Measurements from ENCODE around the gene TTC4. TPM values are rescaled to one million over a fixed set of nuclear protein-coding genes. Genes with fewer than 3 reads are reported as not detected.
A peak's percentile ranks its signal among the peaks of the same experiment; 100 is the strongest.

TTC4 gene, protein sequence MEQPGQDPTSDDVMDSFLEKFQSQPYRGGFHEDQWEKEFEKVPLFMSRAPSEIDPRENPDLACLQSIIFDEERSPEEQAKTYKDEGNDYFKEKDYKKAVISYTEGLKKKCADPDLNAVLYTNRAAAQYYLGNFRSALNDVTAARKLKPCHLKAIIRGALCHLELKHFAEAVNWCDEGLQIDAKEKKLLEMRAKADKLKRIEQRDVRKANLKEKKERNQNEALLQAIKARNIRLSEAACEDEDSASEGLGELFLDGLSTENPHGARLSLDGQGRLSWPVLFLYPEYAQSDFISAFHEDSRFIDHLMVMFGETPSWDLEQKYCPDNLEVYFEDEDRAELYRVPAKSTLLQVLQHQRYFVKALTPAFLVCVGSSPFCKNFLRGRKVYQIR
- 20.7 and 26.1 TPM in 2 replicates for total RNA-seq (2014; rRNA removed; shearing (Covaris generic))
- 23.0 and 24.3 TPM in 2 replicates for total RNA-seq (2022)
- Bru-seq, nascent RNA, result percentile 78 among the genes with signal in this experiment
- percentile 72 among the genes with signal in this experiment for BruChase-seq, experiment 1, labeled RNA remaining after a 6-hour chase
- BruChase-seq, experiment 2, labeled RNA remaining after a 2-hour chase, result percentile 88 among the genes with signal in this experiment
- long read RNA-seq, transcript TTC4-201 (10 exons, 2,395 nt), result major isoform, 42 of 55 reads
- long read RNA-seq, partial matches to known transcripts, result 5 of 55 reads
- long read RNA-seq, other reads (novel, unspliced or antisense), result 8 of 55 reads

DNA sequence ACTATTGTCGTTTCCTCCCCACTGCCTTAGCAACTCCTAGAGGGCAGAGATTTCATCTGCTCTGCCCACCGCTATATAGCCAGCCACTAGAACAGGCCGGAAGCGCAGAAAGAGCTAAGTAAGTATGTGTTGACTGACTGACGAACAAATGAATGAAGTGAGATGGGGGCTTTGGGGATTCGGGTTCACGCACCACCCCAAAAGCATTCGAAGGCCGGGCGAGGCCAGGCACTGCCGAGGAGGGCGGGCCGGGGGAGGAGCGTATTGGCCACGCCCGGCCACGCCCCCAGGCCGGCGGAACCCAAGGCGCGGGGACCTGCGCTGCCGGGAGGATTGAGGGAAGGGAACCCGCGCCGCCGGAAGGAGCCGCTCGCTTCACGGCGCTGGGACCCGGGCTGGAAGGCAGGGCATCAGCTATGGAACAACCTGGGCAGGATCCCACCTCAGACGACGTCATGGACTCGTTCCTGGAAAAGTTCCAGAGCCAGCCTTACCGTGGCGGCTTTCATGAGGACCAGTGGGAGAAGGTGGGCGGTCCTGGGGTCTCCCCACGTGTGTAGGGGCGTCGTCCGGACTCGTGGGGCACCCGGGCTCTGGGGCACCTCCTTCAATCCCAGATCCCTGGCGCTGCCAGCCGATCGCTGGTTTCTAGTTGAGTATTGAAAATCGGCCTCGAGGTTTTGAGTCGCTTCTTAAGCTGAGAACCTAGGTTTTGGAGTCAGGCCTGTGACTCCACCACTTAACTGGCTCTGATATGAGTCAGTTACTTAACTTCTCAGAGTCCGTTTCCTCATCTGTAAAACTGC is at the start of gene TTC4:
TSS of gene TTC4 (plus strand) at position 369 of the 806 bp plus-strand sequence. CDS start at position 417, 48 bp downstream.
- Histone ChIP-seq H2AFZ (ENCODE audit: low read length) (peak within 1 kb of the TSS; percentile 99), H3K36me3 (ENCODE audit: insufficient read depth, low read length) (peaks cover 36% of the 10 kb centered on the region), H3K9me3 (ENCODE audit: low read length) (no peaks in the 10 kb centered on the region), H3K9me2 (ENCODE audit: insufficient read depth, low read length) (no peaks in the 10 kb centered on the region), H4K20me1 (ENCODE audit: insufficient read depth, low read length) (no peaks in the 10 kb centered on the region), H3K4me3 (ENCODE audit: low read depth, low read length, poor library complexity, severe bottlenecking) (peak within 1 kb of the TSS; percentile 93), H3K79me2 (ENCODE audit: insufficient read depth, low read depth, low read length) (peaks cover 22% of the 10 kb centered on the region), H3K27ac (ENCODE audit: low read depth, low read length, poor library complexity, severe bottlenecking) (no peak within 1 kb of the TSS), H3K4me2 (ENCODE audit: low read length) (peak within 1 kb of the TSS; percentile 88), H3K4me1 (ENCODE audit: insufficient read depth, low read length, poor library complexity, severe bottlenecking) (peaks cover 15% of the 10 kb centered on the region)
- DNase-seq (ENCODE audit: low spot score), result peak; percentile 89
- intact Hi-C loops (cut with micrococcal nuclease; ENCODE audit: unreplicated experiment), result loop anchor here (2.0 kb wide), 1 partner anchor 49 kb away; the partner anchor contains the start of gene PARS2
- no peak for TF ChIP-seq EZH2phosphoT487 (IDR thresholded peaks at IDR 0.05; ENCODE audit: borderline replicate concordance, low read depth, low read length)
- BruUV-seq (replicated peaks), result TSS peak; percentile 78
- ChIA-PET CTCF (ENCODE audit: unreplicated experiment) (interaction anchor here (0.9 kb wide), 1 partner anchor 15 kb away, joined by 5 read pairs; no protein-coding TSS in a partner anchor), POLR2A (interaction anchor here (0.6 to 1.8 kb wide), 5 partner anchors 10 to 639 kb away, joined by 3 to 7 read pairs (median 5); partner anchors contain the start of gene DHCR24)

DNA sequence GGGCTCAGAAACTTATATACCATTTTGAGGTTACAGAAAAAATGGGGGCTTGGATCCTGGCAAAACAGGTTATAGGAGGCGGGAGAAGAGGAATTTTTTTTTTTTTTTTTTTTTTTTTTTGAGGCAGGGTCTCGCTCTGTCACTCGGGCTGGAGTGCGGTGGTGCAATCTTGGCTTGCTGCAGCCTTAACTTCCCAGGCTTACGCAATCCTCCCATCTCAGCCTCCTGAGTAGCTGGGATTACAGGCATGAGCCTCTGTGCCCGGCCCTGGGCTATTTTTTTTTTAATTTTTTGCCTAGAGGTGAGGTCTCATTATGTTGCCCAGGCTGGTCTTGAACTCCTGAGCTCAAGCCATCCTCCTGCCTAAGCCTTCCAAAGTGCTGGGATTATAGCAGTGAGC is 49.3 kb upstream of the TTC4 start:
- Histone ChIP-seq H3K9me2 (ENCODE audit: insufficient read depth, low read length) (no peaks in the 10 kb centered on the region), H3K4me2 (ENCODE audit: low read length) (no peak overlapping the region), H3K4me3 (ENCODE audit: low read depth, low read length, poor library complexity, severe bottlenecking) (no peak overlapping the region), H4K20me1 (ENCODE audit: insufficient read depth, low read length) (no peaks in the 10 kb centered on the region), H2AFZ (ENCODE audit: low read length) (no peak overlapping the region), H3K9me3 (ENCODE audit: low read length) (no peaks in the 10 kb centered on the region), H3K27ac (ENCODE audit: low read depth, low read length, poor library complexity, severe bottlenecking) (no peak overlapping the region), H3K79me2 (ENCODE audit: insufficient read depth, low read depth, low read length) (no peaks in the 10 kb centered on the region), H3K36me3 (ENCODE audit: insufficient read depth, low read length) (no peaks in the 10 kb centered on the region), H3K4me1 (ENCODE audit: insufficient read depth, low read length, poor library complexity, severe bottlenecking) (no peaks in the 10 kb centered on the region)
- intact Hi-C loops (cut with micrococcal nuclease; ENCODE audit: unreplicated experiment), result no loop called here
- ChIA-PET CTCF (ENCODE audit: unreplicated experiment) (no interaction called here), POLR2A (no interaction called here)
- no TSS peak for BruUV-seq (replicated peaks)
- DNase-seq (ENCODE audit: low spot score), result no peak
- TF ChIP-seq, protein P1, sequence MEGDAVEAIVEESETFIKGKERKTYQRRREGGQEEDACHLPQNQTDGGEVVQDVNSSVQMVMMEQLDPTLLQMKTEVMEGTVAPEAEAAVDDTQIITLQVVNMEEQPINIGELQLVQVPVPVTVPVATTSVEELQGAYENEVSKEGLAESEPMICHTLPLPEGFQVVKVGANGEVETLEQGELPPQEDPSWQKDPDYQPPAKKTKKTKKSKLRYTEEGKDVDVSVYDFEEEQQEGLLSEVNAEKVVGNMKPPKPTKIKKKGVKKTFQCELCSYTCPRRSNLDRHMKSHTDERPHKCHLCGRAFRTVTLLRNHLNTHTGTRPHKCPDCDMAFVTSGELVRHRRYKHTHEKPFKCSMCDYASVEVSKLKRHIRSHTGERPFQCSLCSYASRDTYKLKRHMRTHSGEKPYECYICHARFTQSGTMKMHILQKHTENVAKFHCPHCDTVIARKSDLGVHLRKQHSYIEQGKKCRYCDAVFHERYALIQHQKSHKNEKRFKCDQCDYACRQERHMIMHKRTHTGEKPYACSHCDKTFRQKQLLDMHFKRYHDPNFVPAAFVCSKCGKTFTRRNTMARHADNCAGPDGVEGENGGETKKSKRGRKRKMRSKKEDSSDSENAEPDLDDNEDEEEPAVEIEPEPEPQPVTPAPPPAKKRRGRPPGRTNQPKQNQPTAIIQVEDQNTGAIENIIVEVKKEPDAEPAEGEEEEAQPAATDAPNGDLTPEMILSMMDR (conservative IDR thresholded peaks at IDR 0.05; ENCODE audit: low read length), result no peak
- TF ChIP-seq EZH2phosphoT487 (IDR thresholded peaks at IDR 0.05; ENCODE audit: borderline replicate concordance, low read depth, low read length), result no peak

DNA sequence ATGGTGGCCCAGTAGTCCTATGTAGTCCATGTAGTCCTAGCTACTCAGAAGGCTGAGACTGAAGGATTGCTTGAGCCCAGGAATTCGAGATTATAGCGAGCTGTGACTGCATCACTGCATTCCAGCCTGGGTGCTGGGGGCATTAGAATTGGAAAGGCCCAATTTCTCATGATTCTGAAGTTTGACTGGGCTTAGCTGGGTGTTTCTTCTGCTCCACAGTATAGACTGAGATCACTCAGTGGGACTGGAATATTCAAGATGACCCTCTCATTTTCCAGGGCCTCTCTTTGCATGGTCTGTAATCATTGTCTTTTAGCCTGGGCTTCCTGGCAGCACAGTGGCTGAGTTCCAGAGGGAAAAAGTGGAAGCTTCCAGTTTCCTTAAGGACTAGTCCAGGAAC is 47.9 kb upstream of the TTC4 start:
- H3K9me3 ChIP-seq (ENCODE audit: low read length), result no peaks in the 10 kb centered on the region
- intact Hi-C loops (cut with micrococcal nuclease; ENCODE audit: unreplicated experiment), result no loop called here
- H3K4me2 ChIP-seq (ENCODE audit: low read length), result no peak overlapping the region
- no peaks in the 10 kb centered on the region for H3K4me1 ChIP-seq (ENCODE audit: insufficient read depth, low read length, poor library complexity, severe bottlenecking)
- TF ChIP-seq, protein P1 (conservative IDR thresholded peaks at IDR 0.05; ENCODE audit: low read length), result no peak
- TF ChIP-seq EZH2phosphoT487 (IDR thresholded peaks at IDR 0.05; ENCODE audit: borderline replicate concordance, low read depth, low read length), result no peak
- BruUV-seq (replicated peaks), result no TSS peak
- no peaks in the 10 kb centered on the region for H3K9me2 ChIP-seq (ENCODE audit: insufficient read depth, low read length)
- ChIA-PET POLR2A (no interaction called here), CTCF (ENCODE audit: unreplicated experiment) (no interaction called here)
- no peak overlapping the region for H3K27ac ChIP-seq (ENCODE audit: low read depth, low read length, poor library complexity, severe bottlenecking)
- no peaks in the 10 kb centered on the region for H3K36me3 ChIP-seq (ENCODE audit: insufficient read depth, low read length)
- H4K20me1 ChIP-seq (ENCODE audit: insufficient read depth, low read length), result no peaks in the 10 kb centered on the region
- H3K4me3 ChIP-seq (ENCODE audit: low read depth, low read length, poor library complexity, severe bottlenecking), result no peak overlapping the region
- no peak overlapping the region for H2AFZ ChIP-seq (ENCODE audit: low read length)
- DNase-seq (ENCODE audit: low spot score), result no peak
- no peaks in the 10 kb centered on the region for H3K79me2 ChIP-seq (ENCODE audit: insufficient read depth, low read depth, low read length)

All from OCI-LY7 (cell line).